Urothelium cell line (cell line): ENCODE results near the gene ICAM4.
A peak's percentile ranks its signal among the peaks of the same experiment; 100 is the strongest.

Source experiments
- DNase-seq: peaks from one replicate; pipeline ENCODE4 v3.0.0; 2011; ENCODE audit warnings: low spot score, mixed read lengths
- FAIRE-seq: peaks from 2 replicates; lab custom pipeline; 2011; peaks lifted over from hg19 to GRCh38; lab: Jason Lieb, UNC

The ICAM4 gene

GRCh38 chr19:10290357-10290875, 3.7 kb downstream of the ICAM4 start:
- FAIRE-seq (no peak), DNase-seq (no peak)

- FAIRE-seq (no peak), DNase-seq (no peak)
These were observed 4.3 kb downstream of the ICAM4 start for GRCh38 chr19:10290876-10291553.

- FAIRE-seq (no peak), DNase-seq (no peak)
These were observed 4.9 kb downstream of the ICAM4 start for GRCh38 chr19:10291554-10292205.

- FAIRE-seq (no peak), DNase-seq (no peak)
These were observed 5.5 kb downstream of the ICAM4 start for GRCh38 chr19:10292206-10292788.

GRCh38 chr19:10292789-10293636, 6.3 kb downstream of the ICAM4 start:
- FAIRE-seq (no peak), DNase-seq (no peak)

- FAIRE-seq (no peak), DNase-seq (no peak)
These were observed 7.0 kb downstream of the ICAM4 start for GRCh38 chr19:10293637-10294367.

- no peak for FAIRE-seq
These were observed 7.6 kb downstream of the ICAM4 start for GRCh38 chr19:10294368-10294697.

GRCh38 chr19:10295305-10295846, 8.6 kb downstream of the ICAM4 start:
- FAIRE-seq (no peak), DNase-seq (no peak)

More at GRCh38 chr19:10294368-10294697, 7.6 kb downstream of the ICAM4 start:
- DNase-seq, result no peak

GRCh38 chr19:10295847-10296591, 9.3 kb downstream of the ICAM4 start:
- FAIRE-seq (no peak), DNase-seq (no peak)

GRCh38 chr19:10299545-10300458, 13.0 kb downstream of the ICAM4 start:
- FAIRE-seq (no peak), DNase-seq (no peak)

- FAIRE-seq, result no peak
- DNase-seq, result no peak
These were observed 18.5 kb downstream of the ICAM4 start for GRCh38 chr19:10305139-10305806.

GRCh38 chr19:10306327-10306726, 19.6 kb downstream of the ICAM4 start:
- FAIRE-seq (no peak), DNase-seq (no peak)

GRCh38 chr19:10309423-10309822, 22.7 kb downstream of the ICAM4 start, which contains the start of gene ZGLP1:
TSS of gene ZGLP1 (minus strand) at chr19:10309815.
- DNase-seq (no peak), FAIRE-seq (no peak)

- FAIRE-seq (no peak), DNase-seq (peak; percentile 85)
These were observed 28.8 kb downstream of the ICAM4 start, which contains the start of gene FDX2 for GRCh38 chr19:10315335-10316214. TSS of gene FDX2 (minus strand) at chr19:10316015. CDS start at chr19:10315996, 19 bp downstream.

GRCh38 chr19:10316229-10317044, 29.7 kb downstream of the ICAM4 start:
- DNase-seq (no peak), FAIRE-seq (no peak)
